HCT116 (cell line): Measurements from ENCODE around the gene MAGEB5. TPM values are rescaled to one million over a fixed set of nuclear protein-coding genes. Genes with fewer than 3 reads are reported as not detected.
A peak's percentile ranks its signal among the peaks of the same experiment; 100 is the strongest.

Experiments
- ATAC-seq: fragments of 200-7000 bp; cut with Tn5 transposase; 2 replicates; pipeline ENCODE4 v1.9.1; 2020; ENCODE audit warnings: mild to moderate bottlenecking, moderate library complexity
- Bru-seq: library from RNA; stranded (reverse); fragments of 400-500 nt; gene quantifications from one replicate; lab custom pipeline; 2021; lab: Mats Ljungman, UMichigan
- BruChase-seq, 2 experiments: library from RNA; stranded (reverse); fragments of 400-500 nt; gene quantifications; one replicate each; lab custom pipeline; 2021; lab: Mats Ljungman, UMichigan
- BruUV-seq: library from RNA; stranded (reverse); fragments of 400-500 nt; replicated peaks from 2 replicates; lab custom pipeline; 2021; lab: Mats Ljungman, UMichigan
- CTCF ChIA-PET: fragments of 300-600 bp; sonication (Branson Sonifier 250); formaldehyde crosslinking; loops from one replicate; lab custom pipeline; 2021; ENCODE audit warnings: antibody characterized with exemption; lab: Charles Lee
- POLR2A ChIA-PET: fragments of 300-600, 350-600 bp; sonication (Branson Sonifier 250); formaldehyde crosslinking; loops from one replicate; lab custom pipeline; 2021; ENCODE audit warnings: antibody characterized with exemption; lab: Charles Lee
- RAD21 ChIA-PET, 2 experiments: fragments of 300-600 bp; sonication (Branson Sonifier 250); formaldehyde crosslinking; loops; one replicate each; lab custom pipeline; 2023; ENCODE audit warnings: low total read pairs in 2 of 2; ENCODE audit not compliant: uncharacterized antibody in 2 of 2, unreplicated experiment in 2 of 2, low non-redundant PET in 1 of 2; lab: Charles Lee
- DNase-seq: peaks from one replicate; pipeline ENCODE4 v3.0.0-alpha.2; 2010; ENCODE audit warnings: low read depth, low spot score
- H2AFZ ChIP-seq: fragments of 200-600 bp; shearing (Covaris generic), sonication (generic); 2 replicates; pipeline ENCODE4 v1.6.1; 2017; ENCODE audit warnings: low read depth, mixed run types, mixed read lengths, antibody characterized with exemption, low read length; ENCODE audit not compliant: poor library complexity, severe bottlenecking
- H3K27ac ChIP-seq: 2 replicates; pipeline ENCODE4 v1.5.1; 2012; ENCODE audit warnings: low read depth, low read length
- H3K27me3 ChIP-seq: fragments of 200-600 bp; sonication (generic); 2 replicates; pipeline ENCODE4 v1.6.1; 2016; ENCODE audit warnings: mixed run types, low read length, mixed read lengths; ENCODE audit not compliant: insufficient read depth
- H3K36me3 ChIP-seq, 2 experiments: fragments of 200-500 bp in 1 of 2; fragments of 200-600 bp in 1 of 2; sonication (Bioruptor generic) in 1 of 2; sonication (generic) in 1 of 2; 2 replicates each; pipeline versions ENCODE4 v1.5.1 to v1.6.1; 2014 to 2016; ENCODE audit warnings: low read length in 2 of 2, inconsistent platforms in 1 of 2, mixed read lengths in 1 of 2, mixed run types in 1 of 2; ENCODE audit not compliant: insufficient read depth in 2 of 2, control insufficient read depth in 1 of 2
- H3K4me1 ChIP-seq, 2 experiments: fragments of 200-600 bp in 1 of 2; sonication (generic) in 1 of 2; 2 replicates each; pipeline versions ENCODE4 v1.5.1 to v1.6.1; 2012 to 2017; ENCODE audit warnings: low read length in 2 of 2, inconsistent platforms in 1 of 2, mild to moderate bottlenecking in 1 of 2, mixed read lengths in 1 of 2, mixed run types in 1 of 2, moderate library complexity in 1 of 2; ENCODE audit not compliant: insufficient read depth in 2 of 2, control insufficient read depth in 1 of 2
- H3K4me2 ChIP-seq: fragments of 200-600 bp; sonication (generic); 2 replicates; pipeline ENCODE4 v1.6.1; 2017; ENCODE audit warnings: mixed run types, low read length, mixed read lengths
- H3K4me3 ChIP-seq, 2 experiments: fragments of 200-600 bp in 1 of 2; sonication (generic) in 1 of 2; replicated peaks in 1 of 2; 2 replicates each; pipeline ENCODE4 v1.5.1; 2011 to 2016; ENCODE audit warnings: low read length in 2 of 2, control low read depth in 1 of 2, low read depth in 1 of 2, mild to moderate bottlenecking in 1 of 2, mixed read lengths in 1 of 2, mixed run types in 1 of 2
- H3K79me2 ChIP-seq: fragments of 200-600 bp; sonication (generic); 2 replicates; pipeline ENCODE4 v1.6.1; 2017; ENCODE audit warnings: mild to moderate bottlenecking, mixed run types, low read length, moderate library complexity, mixed read lengths; ENCODE audit not compliant: insufficient read depth
- H3K9ac ChIP-seq: fragments of 200-600 bp; sonication (generic); 2 replicates; pipeline ENCODE4 v1.6.1; 2016; ENCODE audit warnings: low read length, mixed read lengths
- H3K9me2 ChIP-seq: fragments of 200-600 bp; sonication (generic), shearing (Covaris generic); 2 replicates; pipeline ENCODE4 v1.6.1; 2017; ENCODE audit warnings: mixed run types, mild to moderate bottlenecking, moderate library complexity; ENCODE audit not compliant: insufficient read depth
- H3K9me3 ChIP-seq, 2 experiments: fragments of 200-500 bp in 1 of 2; fragments of 200-600 bp in 1 of 2; sonication (Bioruptor generic) in 1 of 2; sonication (generic) in 1 of 2; 2 replicates each; pipeline ENCODE4 v1.6.1; 2014 to 2017; ENCODE audit warnings: low read length in 2 of 2, mixed read lengths in 2 of 2, inconsistent platforms in 1 of 2, low read depth in 1 of 2, mild to moderate bottlenecking in 1 of 2, mixed run types in 1 of 2, moderate library complexity in 1 of 2; ENCODE audit not compliant: control insufficient read depth in 1 of 2, insufficient read depth in 1 of 2
- H4K20me1 ChIP-seq: fragments of 200-600 bp; sonication (generic), shearing (Covaris generic); 2 replicates; pipeline ENCODE4 v1.6.1; 2017; ENCODE audit warnings: mixed run types, mild to moderate bottlenecking, moderate library complexity; ENCODE audit not compliant: insufficient read depth
- CTCF ChIP-seq, 3 experiments: fragments of 200-600 bp in 1 of 3; sonication (generic) in 1 of 3; IDR thresholded peaks in 2 of 3; conservative IDR thresholded peaks in 1 of 3; 2 replicates each; pipeline ENCODE4 v1.5.1; 2012 to 2017; ENCODE audit warnings: low read depth in 2 of 3, low read length in 2 of 3, antibody characterized with exemption in 1 of 3, borderline replicate concordance in 1 of 3, control low read depth in 1 of 3, mild to moderate bottlenecking in 1 of 3, mixed read lengths in 1 of 3, mixed run types in 1 of 3, moderate library complexity in 1 of 3; ENCODE audit not compliant: insufficient read depth in 1 of 3
- EGR1 ChIP-seq: IDR thresholded peaks from 2 replicates; pipeline ENCODE4 v1.6.1; 2012; ENCODE audit warnings: low read depth
- ELF1 ChIP-seq: IDR thresholded peaks from 2 replicates; pipeline ENCODE4 v1.6.1; 2012; ENCODE audit warnings: low read depth, borderline replicate concordance
- EZH2 ChIP-seq: fragments of 200-600 bp; sonication (generic); IDR thresholded peaks from 2 replicates; pipeline ENCODE4 v1.6.1; 2017; ENCODE audit warnings: antibody characterized with exemption, mixed run types
- EZH2phosphoT487 ChIP-seq: fragments of 200-600 bp; IDR thresholded peaks from 2 replicates; pipeline ENCODE4 v1.6.1; 2018; ENCODE audit warnings: antibody characterized with exemption, borderline replicate concordance
- FOSL1 ChIP-seq: IDR thresholded peaks from 2 replicates; pipeline ENCODE4 v1.6.1; 2012; ENCODE audit warnings: low read depth
- REST ChIP-seq: IDR thresholded peaks from 2 replicates; pipeline ENCODE4 v1.6.1; 2012; ENCODE audit warnings: low read depth
- SIN3A ChIP-seq: IDR thresholded peaks from 2 replicates; pipeline ENCODE4 v1.6.1; 2012; ENCODE audit warnings: low read depth
- ZBTB33 ChIP-seq: IDR thresholded peaks from 2 replicates; pipeline ENCODE4 v1.6.1; 2011; ENCODE audit warnings: mild to moderate bottlenecking, low read length, moderate library complexity; ENCODE audit not compliant: insufficient replicate concordance; ENCODE audit errors: extremely low read depth
- ZFX ChIP-seq: fragments of 450-650 bp; IDR thresholded peaks from 2 replicates; pipeline ENCODE4 v1.6.1; 2017
- ZNF274 ChIP-seq: fragments of 200-500 bp; sonication (Bioruptor generic); IDR thresholded peaks from 2 replicates; pipeline ENCODE4 v1.6.1; 2014; ENCODE audit warnings: mild to moderate bottlenecking, low read depth, low read length, inconsistent platforms
- intact Hi-C: fragments of 100-400 bp; cut with micrococcal nuclease; formaldehyde crosslinking; loops from 2 replicates; pipeline ENCODE4 v1.10.0; 2022
- long read RNA-seq: library from polyadenylated mRNA; unstranded; transcript quantifications from one replicate; pipeline ENCODE4 v2.0.0, GENCODE V29; 2021; ENCODE audit not compliant: unreplicated experiment
- polyA plus RNA-seq: library from polyadenylated mRNA; unstranded; fragments of >200 nt; gene quantifications from 2 replicates; pipeline ENCODE4 v1.2.1, GENCODE V29; 2012; ENCODE audit warnings: missing spikeins
- total RNA-seq: library from RNA; stranded (reverse); gene quantifications from one replicate; pipeline ENCODE4 v1.2.1, GENCODE V29; 2021; ENCODE audit not compliant: unreplicated experiment

MAGEB5 gene, protein sequence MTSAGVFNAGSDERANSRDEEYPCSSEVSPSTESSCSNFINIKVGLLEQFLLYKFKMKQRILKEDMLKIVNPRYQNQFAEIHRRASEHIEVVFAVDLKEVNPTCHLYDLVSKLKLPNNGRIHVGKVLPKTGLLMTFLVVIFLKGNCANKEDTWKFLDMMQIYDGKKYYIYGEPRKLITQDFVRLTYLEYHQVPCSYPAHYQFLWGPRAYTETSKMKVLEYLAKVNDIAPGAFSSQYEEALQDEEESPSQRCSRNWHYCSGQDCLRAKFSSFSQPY
- not detected for total RNA-seq
- polyA plus RNA-seq = not detected in 2 replicates
- Bru-seq, nascent RNA = not detected
- not detected for BruChase-seq, experiment 1, labeled RNA remaining after a 6-hour chase
- BruChase-seq, experiment 2, labeled RNA remaining after a 2-hour chase = percentile 16 among the genes with signal in this experiment
- long read RNA-seq = 0 reads

GRCh38 chrX:26215869-26216268, at the start of gene MAGEB5:
TSS of gene MAGEB5 (plus strand) at chrX:26216169. CDS start at chrX:26217302, 1,133 bp downstream.
- Histone ChIP-seq H3K4me2 (no peak within 1 kb of the TSS), H3K9me3 (no peaks in the 10 kb centered on the region), H4K20me1 (no peaks in the 10 kb centered on the region), H3K79me2 (no peaks in the 10 kb centered on the region), H3K4me1 (no peaks in the 10 kb centered on the region), H2AFZ (no peak within 1 kb of the TSS), H3K9me2 (no peaks in the 10 kb centered on the region), H3K9ac (no peak within 1 kb of the TSS), H3K27ac (no peak within 1 kb of the TSS), H3K4me3 (no peak within 1 kb of the TSS), H3K36me3 (no peaks in the 10 kb centered on the region), H3K27me3 (no peaks in the 10 kb centered on the region)
- BruUV-seq = no TSS peak
- POLR2A ChIA-PET = no interaction called here
- CTCF ChIA-PET = no interaction called here
- no peak for TF ChIP-seq EGR1
- no peak for TF ChIP-seq CTCF (IDR thresholded peaks at IDR 0.05 in 2 of 3, conservative IDR thresholded peaks at IDR 0.05 in 1 of 3; ENCODE audit: borderline replicate concordance in 1 of 3, insufficient read depth in 1 of 3, low read depth in 2 of 3, low read length in 2 of 3)
- TF ChIP-seq EZH2phosphoT487 = no peak
- TF ChIP-seq ELF1 = no peak
- TF ChIP-seq SIN3A = no peak
- TF ChIP-seq ZNF274 = no peak
- TF ChIP-seq EZH2 = no peak
- TF ChIP-seq REST = no peak
- TF ChIP-seq FOSL1 = no peak
- TF ChIP-seq ZBTB33 = no peak
- no peak for TF ChIP-seq ZFX
- DNase-seq (no peak), ATAC-seq (no peak)
- RAD21 ChIA-PET = no interaction called here
- intact Hi-C loops = no loop called here
